GM18909 (cell line): ENCODE data around the gene NFIX.

Experiments used
- ATAC-seq: cut with Tn5 transposase; IDR thresholded peaks from one replicate; pipeline ENCODE4 v1.9.1; 2021; ENCODE audit warnings: mild to moderate bottlenecking; ENCODE audit not compliant: unreplicated experiment, poor library complexity

The NFIX gene

GRCh38 chr19:13117772-13118423 lies 122.6 kb downstream of the NFIX start, which contains the start of gene NACC1:
Gene NACC1 (plus strand): TSS chr19:13118264. CDS start chr19:13135208, 16,944 bp downstream.
- peak; percentile 53 for ATAC-seq

DNA sequence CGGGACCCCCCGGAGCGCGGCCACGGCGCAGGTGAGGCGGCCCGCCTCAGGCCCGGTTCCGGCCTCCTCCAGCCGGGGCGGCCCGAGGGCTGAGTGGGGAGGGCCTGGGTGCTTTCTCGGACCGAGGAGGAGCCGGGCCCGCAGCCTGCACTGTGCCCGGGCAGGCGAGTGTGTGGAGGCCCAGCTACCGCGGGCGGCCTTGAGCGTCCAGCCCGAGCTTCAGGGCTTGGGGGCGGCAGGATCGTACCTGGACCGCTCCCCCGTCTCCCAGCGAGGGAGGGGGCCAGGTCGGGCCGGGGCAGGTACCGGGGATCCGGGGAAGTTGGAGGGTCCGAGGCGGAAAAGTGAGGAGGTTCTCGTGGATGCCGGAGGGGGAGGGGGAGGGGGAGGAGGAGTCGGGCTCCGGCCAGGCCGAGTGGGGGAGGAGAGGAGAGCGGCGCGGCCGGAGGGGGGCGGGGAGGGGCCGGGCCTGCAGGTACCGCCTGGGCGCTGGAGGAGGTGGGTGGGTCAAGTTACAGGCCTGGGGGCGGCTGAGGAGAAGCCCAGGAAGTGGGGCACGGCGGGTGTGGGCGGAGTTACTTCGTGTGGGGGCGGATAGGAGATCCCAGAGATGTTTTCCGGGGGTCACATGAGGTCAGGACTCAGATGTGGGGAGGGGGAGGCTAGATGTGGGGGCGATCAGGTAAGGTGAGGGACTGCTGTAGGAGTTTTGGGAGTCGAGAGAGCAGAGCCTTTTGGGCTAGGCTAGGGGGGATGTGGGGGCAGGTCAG lies 123.3 kb downstream of the NFIX start:
- peak; percentile 4 for ATAC-seq

GRCh38 chr19:13119627-13120026 lies 124.4 kb downstream of the NFIX start:
- no peak for ATAC-seq

DNA sequence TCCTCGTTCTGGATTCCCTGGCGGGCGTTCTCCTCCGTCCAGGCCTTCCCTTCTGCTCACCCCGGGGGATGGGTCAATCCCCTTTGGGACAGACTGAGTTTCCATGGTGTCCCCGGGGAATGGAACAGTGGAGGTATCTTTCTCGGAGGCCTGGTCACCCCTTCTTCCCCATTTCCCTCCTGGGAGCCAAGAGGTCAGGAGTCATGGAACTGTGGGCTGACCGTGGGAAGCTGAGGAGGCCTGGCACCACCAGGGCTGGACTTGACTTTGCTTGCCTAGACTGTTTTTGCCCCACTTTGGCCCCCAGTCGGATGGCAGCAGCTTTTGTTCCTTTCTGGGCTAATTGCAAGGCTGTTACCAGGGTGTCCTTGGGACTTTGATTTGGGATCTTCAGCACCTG lies 124.8 kb downstream of the NFIX start:
- ATAC-seq = no peak

- ATAC-seq = no peak
Measured at GRCh38 chr19:13120817-13121216, 125.5 kb downstream of the NFIX start.

DNA sequence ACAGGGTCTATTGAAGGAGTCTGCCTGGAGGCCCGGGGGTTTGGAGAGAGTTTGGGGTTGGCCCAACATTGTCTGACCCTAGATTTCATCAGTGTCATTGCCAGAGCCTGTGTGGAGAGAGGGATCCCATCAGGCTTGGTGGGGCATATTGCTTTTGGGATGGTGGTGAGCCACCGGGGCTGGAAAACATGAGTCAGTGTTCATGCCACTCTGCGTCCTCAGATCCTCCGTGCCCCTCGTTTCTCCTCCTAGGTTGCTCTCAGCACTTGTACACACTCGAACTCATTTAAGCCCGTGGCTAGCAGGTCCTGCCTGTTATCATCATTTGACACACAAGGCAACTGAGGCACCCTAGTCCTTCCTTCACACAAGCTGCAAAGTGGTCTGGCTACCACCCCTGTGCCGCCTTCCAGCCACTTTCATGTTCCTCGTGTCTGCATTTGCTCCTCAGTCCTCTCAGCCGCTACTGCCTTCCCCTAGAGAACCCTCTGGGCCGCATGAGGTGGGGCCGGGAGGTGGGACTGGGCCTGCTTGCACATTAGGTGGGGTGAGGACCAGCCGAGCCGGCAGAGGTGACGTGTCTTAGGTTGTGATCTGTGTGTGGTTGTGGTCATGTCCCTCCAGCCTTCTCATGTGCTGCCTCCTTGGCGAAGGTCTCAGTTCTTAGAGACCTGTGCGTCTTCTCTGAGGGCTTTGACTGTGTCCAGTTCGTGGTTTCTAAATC lies 126.4 kb downstream of the NFIX start:
- no peak for ATAC-seq

- ATAC-seq = no peak
Measured at GRCh38 chr19:13122275-13122878, 127.1 kb downstream of the NFIX start.

- no peak for ATAC-seq
Measured at GRCh38 chr19:13122980-13123957, 128.0 kb downstream of the NFIX start.

GRCh38 chr19:13127051-13127450 lies 131.8 kb downstream of the NFIX start:
- no peak for ATAC-seq

- ATAC-seq = no peak
Measured at GRCh38 chr19:13127811-13128575, 132.7 kb downstream of the NFIX start.

DNA sequence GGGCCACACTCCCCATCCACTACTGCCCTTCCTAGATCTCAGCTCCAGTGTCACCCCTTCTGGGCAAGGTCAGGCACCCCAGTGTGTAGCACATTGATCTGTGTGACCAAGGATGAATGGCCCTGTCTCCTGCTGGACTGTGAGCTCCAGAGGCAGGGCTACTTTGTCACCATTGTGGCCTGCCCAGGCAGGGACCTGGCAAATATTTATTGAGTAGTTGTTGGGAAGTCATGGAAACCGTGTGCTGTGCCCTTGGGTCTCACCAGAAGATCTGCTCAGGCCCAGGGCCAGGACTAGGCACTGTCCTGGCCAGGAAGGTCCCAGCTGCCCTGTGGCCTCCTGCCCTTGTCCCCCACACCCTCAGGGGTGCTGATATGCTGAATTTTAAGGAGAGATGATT lies 133.3 kb downstream of the NFIX start:
- no peak for ATAC-seq

DNA sequence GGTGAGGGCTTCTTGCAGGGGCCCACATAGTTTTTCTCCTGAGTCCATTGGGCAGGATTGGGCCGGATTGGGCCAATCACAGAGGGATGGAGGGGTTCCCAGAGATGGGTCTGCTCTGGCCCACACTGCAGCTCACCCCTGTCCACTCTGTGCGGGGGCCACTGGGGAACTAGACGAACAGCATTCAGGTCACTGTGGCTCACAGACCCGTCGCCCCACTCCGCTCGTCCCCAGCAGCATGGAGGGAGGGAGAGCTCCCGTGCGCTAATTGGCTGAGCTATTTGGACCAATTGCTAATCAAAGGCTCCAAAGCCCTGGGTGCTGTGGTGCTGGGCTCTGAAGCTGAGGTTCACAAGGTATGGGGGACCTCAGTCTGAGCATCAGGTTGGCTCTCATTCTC lies 134.1 kb downstream of the NFIX start:
- no peak for ATAC-seq

- ATAC-seq = no peak
Measured at GRCh38 chr19:13130886-13131490, 135.7 kb downstream of the NFIX start.

- ATAC-seq = no peak
Measured at GRCh38 chr19:13132471-13133180, 137.4 kb downstream of the NFIX start.

- ATAC-seq = no peak
Measured at GRCh38 chr19:13133241-13133870, 138.1 kb downstream of the NFIX start.

DNA sequence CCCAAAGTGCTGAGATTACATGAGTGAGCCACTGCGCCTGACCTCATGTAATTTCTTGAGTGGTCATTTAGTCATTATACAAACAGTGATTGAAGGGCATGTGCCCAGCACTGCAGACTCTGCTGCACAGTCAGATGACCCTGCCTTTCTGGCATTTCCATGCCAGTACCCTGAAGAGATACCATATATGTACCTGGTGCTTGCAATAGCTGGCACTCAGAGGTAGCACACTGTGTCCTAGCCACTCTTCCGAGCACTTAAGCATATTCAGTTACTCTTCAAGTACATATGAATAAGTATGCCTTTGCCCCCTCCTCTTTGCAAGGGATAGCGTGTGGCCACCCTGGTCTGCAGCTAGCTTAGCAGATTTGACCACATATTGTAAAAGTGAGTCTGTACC lies 139.4 kb downstream of the NFIX start:
- ATAC-seq = no peak
